Panc1 (cell line): Measurements from ENCODE around the gene DHX34. TPM values are rescaled to one million over a fixed set of nuclear protein-coding genes. Genes with fewer than 3 reads are reported as not detected.

Source experiments
- ATAC-seq: fragments of 200-7000 bp; cut with Tn5 transposase; 2 replicates; pipeline ENCODE4 v1.9.1; 2020; ENCODE audit warnings: mild to moderate bottlenecking, moderate library complexity
- BruUV-seq: library from RNA; stranded (reverse); fragments of 400-500 nt; replicated peaks from 2 replicates; lab custom pipeline; 2021; lab: Mats Ljungman, UMichigan
- CTCF ChIA-PET: fragments of 300-600 bp; sonication (Branson Sonifier 250); formaldehyde crosslinking; loops from one replicate; lab custom pipeline; 2022; ENCODE audit warnings: antibody characterized with exemption; lab: Charles Lee
- POLR2A ChIA-PET: fragments of 300-600 bp; sonication (Branson Sonifier 250); formaldehyde crosslinking; loops from one replicate; lab custom pipeline; 2022; ENCODE audit warnings: antibody characterized with exemption; lab: Charles Lee
- DNase-seq: peaks from one replicate; pipeline ENCODE4 v3.0.0-alpha.2; 2010; ENCODE audit warnings: low read depth, low spot score
- H3K27ac ChIP-seq: 2 replicates; pipeline ENCODE4 v1.5.1; 2011; ENCODE audit warnings: mild to moderate bottlenecking, low read length, inconsistent platforms
- H3K27me3 ChIP-seq: fragments of 200-500 bp; sonication (Bioruptor generic); 2 replicates; pipeline ENCODE4 v1.6.0; 2014; ENCODE audit warnings: low read length, inconsistent platforms; ENCODE audit not compliant: control insufficient read depth, insufficient read depth
- H3K36me3 ChIP-seq: fragments of 200-500 bp; sonication (Bioruptor generic); 2 replicates; pipeline ENCODE4 v1.5.1; 2014; ENCODE audit warnings: inconsistent platforms, mild to moderate bottlenecking, low read length, moderate library complexity; ENCODE audit not compliant: control insufficient read depth, insufficient read depth
- H3K4me1 ChIP-seq: 2 replicates; pipeline ENCODE4 v1.5.1; 2011; ENCODE audit warnings: inconsistent platforms, mild to moderate bottlenecking, low read length, moderate library complexity; ENCODE audit not compliant: control insufficient read depth, insufficient read depth
- H3K4me3 ChIP-seq, 2 experiments: 2 replicates each; pipeline ENCODE4 v1.5.1; 2011 to 2012; ENCODE audit warnings: low read depth in 2 of 2, low read length in 2 of 2, mild to moderate bottlenecking in 2 of 2, inconsistent platforms in 1 of 2, moderate library complexity in 1 of 2
- H3K9me3 ChIP-seq: fragments of 200-500 bp; sonication (Bioruptor generic); 2 replicates; pipeline ENCODE4 v1.5.1; 2014; ENCODE audit warnings: low read depth, mild to moderate bottlenecking, inconsistent platforms, low read length, moderate library complexity; ENCODE audit not compliant: control insufficient read depth, insufficient read depth
- CTCF ChIP-seq: fragments of 450-650 bp; IDR thresholded peaks from 2 replicates; pipeline ENCODE4 v1.5.1; 2017; ENCODE audit warnings: mild to moderate bottlenecking
- POLR2AphosphoS5 ChIP-seq: IDR thresholded peaks from 2 replicates; pipeline ENCODE4 v1.6.1; 2012; ENCODE audit warnings: mild to moderate bottlenecking, low read depth, low read length, moderate library complexity
- REST ChIP-seq, 2 experiments: IDR thresholded peaks; 2 replicates each; pipeline ENCODE4 v1.6.1; 2011 to 2012; ENCODE audit warnings: low read depth in 2 of 2, control low read depth in 1 of 2, low read length in 1 of 2, mild to moderate bottlenecking in 1 of 2, moderate library complexity in 1 of 2; ENCODE audit not compliant: insufficient read depth in 1 of 2
- SIN3A ChIP-seq: IDR thresholded peaks from 2 replicates; pipeline ENCODE4 v1.6.1; 2012; ENCODE audit warnings: low read depth, mild to moderate bottlenecking, low read length, moderate library complexity, borderline replicate concordance; ENCODE audit not compliant: insufficient read depth
- TCF7L2 ChIP-seq: IDR thresholded peaks from 2 replicates; pipeline ENCODE4 v1.6.1; 2011; ENCODE audit warnings: mild to moderate bottlenecking, low read depth, low read length, inconsistent platforms
- in situ Hi-C: cut with HindIII; loops from 2 replicates; pipeline ENCODE4 v1.10.0; 2016; ENCODE audit warnings: low sequenced_read_pairs, low pct_unique_long_range_greater_than_20kb
- intact Hi-C: fragments of 100-400 bp; cut with micrococcal nuclease; formaldehyde crosslinking; loops from one replicate; pipeline ENCODE4 v1.10.0; 2022; ENCODE audit not compliant: unreplicated experiment
- total RNA-seq: library from RNA; stranded (reverse); gene quantifications from one replicate; pipeline ENCODE4 v1.2.1, GENCODE V29; 2021; ENCODE audit not compliant: unreplicated experiment

Gene DHX34
- total RNA-seq, 1 experiment from 2014 or later, result 29.2 TPM

GRCh38 chr19:47315125-47315821, 33.8 kb upstream of the DHX34 start:
- Histone ChIP-seq H3K4me3 (no peak overlapping the region), H3K36me3 (no peaks in the 10 kb centered on the region), H3K27ac (no peak overlapping the region), H3K4me1 (0 out of 2 replicates have a peak, but pooled peaks cover 3% of the 10 kb centered on the region), H3K9me3 (no peaks in the 10 kb centered on the region), H3K27me3 (no peaks in the 10 kb centered on the region)
- no TSS peak for BruUV-seq
- intact Hi-C loops, result no loop called here
- peak; percentile 65 for DNase-seq
- in situ Hi-C loops, result no loop called here
- POLR2A ChIA-PET, result no interaction called here
- TF ChIP-seq POLR2AphosphoS5 (no peak), REST (IDR thresholded peaks at IDR 0.05; ENCODE audit: insufficient read depth in 1 of 2, low read depth in 2 of 2, low read length in 1 of 2) (no peak), TCF7L2 (no peak), SIN3A (no peak), CTCF (no peak)
- ATAC-seq, result peak; percentile 93
- CTCF ChIA-PET, result no interaction called here

- no peak overlapping the region for H3K4me3 ChIP-seq
- BruUV-seq, result no TSS peak
- TF ChIP-seq POLR2AphosphoS5, result no peak
- no peak for TF ChIP-seq TCF7L2
- TF ChIP-seq SIN3A, result no peak
- TF ChIP-seq CTCF, result no peak
- TF ChIP-seq REST (IDR thresholded peaks at IDR 0.05; ENCODE audit: insufficient read depth in 1 of 2, low read depth in 2 of 2, low read length in 1 of 2), result no peak
- ChIA-PET POLR2A (interaction anchor here (0.7 kb wide), 1 partner anchor 452 kb away, joined by 14 read pairs; no protein-coding TSS in a partner anchor), CTCF (no interaction called here)
- no peaks in the 10 kb centered on the region for H3K36me3 ChIP-seq
- ATAC-seq (no peak), DNase-seq (no peak)
- H3K27ac ChIP-seq, result no peak overlapping the region
- H3K9me3 ChIP-seq, result no peaks in the 10 kb centered on the region
- intact Hi-C loops, result no loop called here
- in situ Hi-C loops, result no loop called here
- no peaks in the 10 kb centered on the region for H3K27me3 ChIP-seq
- 0 out of 2 replicates have a peak, but pooled peaks cover 3% of the 10 kb centered on the region for H3K4me1 ChIP-seq
Measured at GRCh38 chr19:47316513-47316912, 32.6 kb upstream of the DHX34 start.
